Right forelimb (tissue), 1 donor: ENCODE data around the gene SETD1B.
"Not testable (repeated sequence)": the region's sequence is repeated elsewhere in the genome, so short reads cannot be mapped to it uniquely, and the experiment has no call there.

Experiments
- DNase-seq: peaks from one replicate; pipeline ENCODE4 v3.0.0-alpha.2; 2018

Gene SETD1B

GRCh38 chr12:121803861-121804416 lies at the start of gene SETD1B:
Gene SETD1B, plus strand, starts transcription at chr12:121804009. Its CDS starts 729 bp downstream, at chr12:121804738.
- DNase-seq, result peak; percentile 61

- no peak for DNase-seq
Measured at GRCh38 chr12:121754836-121755235, 49.0 kb upstream of the SETD1B start.

- no peak for DNase-seq
Measured at GRCh38 chr12:121755591-121755990, 48.2 kb upstream of the SETD1B start.

GRCh38 chr12:121758536-121758935 lies 45.3 kb upstream of the SETD1B start:
- DNase-seq, result not testable (repeated sequence)

- no peak for DNase-seq
Measured at GRCh38 chr12:121762269-121762668, 41.5 kb upstream of the SETD1B start.

- DNase-seq, result no peak
Measured at GRCh38 chr12:121764808-121765207, 39.0 kb upstream of the SETD1B start.

- DNase-seq, result no peak
Measured at GRCh38 chr12:121765573-121765972, 38.2 kb upstream of the SETD1B start.

GRCh38 chr12:121766290-121767039 lies 37.3 kb upstream of the SETD1B start:
- DNase-seq, result no peak

GRCh38 chr12:121767525-121768016 lies 36.2 kb upstream of the SETD1B start:
- DNase-seq, result no peak

- no peak for DNase-seq
Measured at GRCh38 chr12:121769297-121769830, 34.4 kb upstream of the SETD1B start.

- no peak for DNase-seq
Measured at GRCh38 chr12:121769831-121770301, 33.9 kb upstream of the SETD1B start.

- DNase-seq, result no peak
Measured at GRCh38 chr12:121770388-121770787, 33.4 kb upstream of the SETD1B start.

- no peak for DNase-seq
Measured at GRCh38 chr12:121770813-121771625, 32.8 kb upstream of the SETD1B start.

- DNase-seq, result peak; percentile 72
Measured at GRCh38 chr12:121773011-121773777, 30.6 kb upstream of the SETD1B start.

- DNase-seq, result no peak
Measured at GRCh38 chr12:121774968-121775474, 28.8 kb upstream of the SETD1B start.

GRCh38 chr12:121775501-121775900 lies 28.3 kb upstream of the SETD1B start:
- no peak for DNase-seq

- DNase-seq, result peak; percentile 76
Measured at GRCh38 chr12:121776190-121777098, 27.4 kb upstream of the SETD1B start.

GRCh38 chr12:121778567-121779421 lies 25.0 kb upstream of the SETD1B start:
- no peak for DNase-seq

- DNase-seq, result no peak
Measured at GRCh38 chr12:121779422-121779895, 24.4 kb upstream of the SETD1B start.

- no peak for DNase-seq
Measured at GRCh38 chr12:121780429-121780828, 23.4 kb upstream of the SETD1B start.
